GM06990 (cell line): Measurements from ENCODE around the gene PKP3.

Source experiments
- DNase-seq: peaks from one replicate; pipeline ENCODE4 v3.0.0-alpha.2; 2011; ENCODE audit not compliant: insufficient read length; ENCODE audit errors: extremely low read depth
- H3K27me3 ChIP-seq: replicated peaks from 2 replicates; pipeline ENCODE4 v1.6.0; 2011; ENCODE audit warnings: low read length; ENCODE audit not compliant: control insufficient read depth, insufficient read depth
- H3K36me3 ChIP-seq: 2 replicates; pipeline ENCODE4 v1.5.1; 2011; ENCODE audit warnings: low read length; ENCODE audit not compliant: control insufficient read depth, insufficient read depth
- H3K4me3 ChIP-seq: replicated peaks from 2 replicates; pipeline ENCODE4 v1.5.1; 2011; ENCODE audit warnings: low read depth, mild to moderate bottlenecking, control low read depth, low read length
- CTCF ChIP-seq: IDR thresholded peaks from 2 replicates; pipeline ENCODE4 v1.5.1; 2011; ENCODE audit warnings: low read length, control low read depth, mild to moderate bottlenecking, inconsistent platforms; ENCODE audit not compliant: insufficient read depth, poor library complexity, severe bottlenecking

PKP3 gene

GRCh38 chr11:369336-370018 is 24.5 kb upstream of the PKP3 start, which contains the start of gene B4GALNT4:
Gene B4GALNT4 (plus strand): TSS chr11:369499. CDS start chr11:369804, 305 bp downstream.
- no peaks in the 10 kb centered on the region for H3K36me3 ChIP-seq
- no peak within 1 kb of the TSS for H3K4me3 ChIP-seq
- no peak for TF ChIP-seq CTCF
- no peak for DNase-seq
- no peaks in the 10 kb centered on the region; the same call in none of the 2 replicates for H3K27me3 ChIP-seq

- no peak for DNase-seq
- Histone ChIP-seq H3K36me3 (no peaks in the 10 kb centered on the region), H3K27me3 (no peaks in the 10 kb centered on the region; the same call in none of the 2 replicates), H3K4me3 (no peak overlapping the region)
- no peak for TF ChIP-seq CTCF
Observed at GRCh38 chr11:370070-370941, 23.7 kb upstream of the PKP3 start.

GRCh38 chr11:371051-371450 is 23.0 kb upstream of the PKP3 start:
- no peak for TF ChIP-seq CTCF
- Histone ChIP-seq H3K4me3 (no peak overlapping the region), H3K36me3 (no peaks in the 10 kb centered on the region), H3K27me3 (no peaks in the 10 kb centered on the region; the same call in none of the 2 replicates)
- DNase-seq: no peak

GRCh38 chr11:371716-372590 is 22.1 kb upstream of the PKP3 start:
- no peak for TF ChIP-seq CTCF
- DNase-seq: no peak
- H3K27me3 ChIP-seq: no peaks in the 10 kb centered on the region; the same call in none of the 2 replicates
- no peak overlapping the region for H3K4me3 ChIP-seq
- H3K36me3 ChIP-seq: no peaks in the 10 kb centered on the region
